Nephron progenitor cell (in vitro differentiated cells): ENCODE data around the gene PKIG.
A peak's percentile ranks its signal among the peaks of the same experiment; 100 is the strongest.

Source experiments
- DNase-seq: peaks from one replicate; pipeline ENCODE4 v3.0.0; 2021
- H3K27ac Mint-ChIP-seq: 2 replicates; pipeline ENCODE4 v1.8.0; 2021; ENCODE audit warnings: mild to moderate bottlenecking, moderate library complexity, mixed read lengths
- H3K27me3 Mint-ChIP-seq: 2 replicates; pipeline ENCODE4 v1.8.0; 2021; ENCODE audit warnings: mild to moderate bottlenecking, low read depth, mixed read lengths; ENCODE audit not compliant: poor library complexity
- H3K36me3 Mint-ChIP-seq: 2 replicates; pipeline ENCODE4 v1.8.0; 2021; ENCODE audit warnings: low read depth, mixed read lengths
- H3K4me1 Mint-ChIP-seq: 2 replicates; pipeline ENCODE4 v1.8.0; 2021; ENCODE audit warnings: mixed read lengths
- H3K4me3 Mint-ChIP-seq: 2 replicates; pipeline ENCODE4 v1.8.0; 2021; ENCODE audit warnings: mild to moderate bottlenecking, moderate library complexity, mixed read lengths
- H3K9me3 Mint-ChIP-seq: 2 replicates; pipeline ENCODE4 v1.8.0; 2021; ENCODE audit warnings: mild to moderate bottlenecking, moderate library complexity, mixed read lengths
- CTCF ChIP-seq: fragments of 200-600 bp; sonication (generic); IDR thresholded peaks from 2 replicates; pipeline ENCODE4 v1.5.0; 2021; ENCODE audit warnings: antibody characterized with exemption

The PKIG gene

DNA sequence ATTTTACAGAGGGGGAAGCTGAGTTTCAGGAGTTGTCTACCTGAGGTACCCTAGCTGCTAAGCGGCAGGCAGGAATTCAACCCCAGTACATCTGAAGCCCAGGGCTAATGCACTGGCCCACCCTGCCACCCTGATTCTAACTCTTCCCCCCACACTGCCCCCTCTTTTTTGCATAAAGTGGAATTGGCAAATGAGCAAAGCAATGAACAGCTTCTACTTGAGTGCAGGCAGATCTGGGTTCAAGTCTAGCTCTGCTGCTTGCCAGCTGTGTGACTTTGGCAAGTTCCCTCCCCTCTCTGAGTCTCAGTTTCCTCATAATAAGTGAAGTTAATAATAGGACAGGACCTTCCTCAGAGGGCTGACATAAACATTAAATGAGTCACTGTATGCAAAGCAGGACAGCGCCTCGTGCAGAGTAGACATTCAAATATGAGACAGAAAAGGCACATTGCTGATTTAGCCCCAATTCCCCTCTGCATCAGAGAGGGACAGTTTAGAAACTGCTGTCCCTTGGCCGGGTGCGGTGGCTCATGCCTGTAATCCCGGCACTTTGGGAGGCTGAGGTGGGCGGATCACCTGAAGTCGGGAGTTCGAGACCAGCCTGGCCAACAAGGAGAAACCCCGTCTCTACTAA lies 64.4 kb downstream of the PKIG start:
- peaks cover 5% of the 10 kb centered on the region for H3K27me3 Mint-ChIP-seq
- no peaks in the 10 kb centered on the region for H3K36me3 Mint-ChIP-seq
- H3K4me1 Mint-ChIP-seq, result peaks cover 45% of the 10 kb centered on the region
- TF ChIP-seq CTCF, result no peak
- no peak overlapping the region for H3K27ac Mint-ChIP-seq
- H3K4me3 Mint-ChIP-seq, result no peak overlapping the region
- H3K9me3 Mint-ChIP-seq, result no peaks in the 10 kb centered on the region
- no peak for DNase-seq

GRCh38 chr20:44648068-44648467 lies 65.7 kb downstream of the PKIG start:
- no peak for DNase-seq
- Mint-ChIP-seq H3K27me3 (peaks cover 15% of the 10 kb centered on the region), H3K4me1 (peaks cover 40% of the 10 kb centered on the region), H3K27ac (no peak overlapping the region), H3K36me3 (no peaks in the 10 kb centered on the region), H3K9me3 (peaks cover 1% of the 10 kb centered on the region), H3K4me3 (no peak overlapping the region)
- TF ChIP-seq CTCF, result no peak

- H3K27me3 Mint-ChIP-seq, result peaks cover 20% of the 10 kb centered on the region
- peak; percentile 8 for TF ChIP-seq CTCF
- no peak overlapping the region for H3K27ac Mint-ChIP-seq
- no peaks in the 10 kb centered on the region for H3K36me3 Mint-ChIP-seq
- peaks cover 6% of the 10 kb centered on the region for H3K9me3 Mint-ChIP-seq
- no peak overlapping the region for H3K4me3 Mint-ChIP-seq
- no peak for DNase-seq
- H3K4me1 Mint-ChIP-seq, result peaks cover 39% of the 10 kb centered on the region
These were observed 66.2 kb downstream of the PKIG start for GRCh38 chr20:44648579-44648978.

DNA sequence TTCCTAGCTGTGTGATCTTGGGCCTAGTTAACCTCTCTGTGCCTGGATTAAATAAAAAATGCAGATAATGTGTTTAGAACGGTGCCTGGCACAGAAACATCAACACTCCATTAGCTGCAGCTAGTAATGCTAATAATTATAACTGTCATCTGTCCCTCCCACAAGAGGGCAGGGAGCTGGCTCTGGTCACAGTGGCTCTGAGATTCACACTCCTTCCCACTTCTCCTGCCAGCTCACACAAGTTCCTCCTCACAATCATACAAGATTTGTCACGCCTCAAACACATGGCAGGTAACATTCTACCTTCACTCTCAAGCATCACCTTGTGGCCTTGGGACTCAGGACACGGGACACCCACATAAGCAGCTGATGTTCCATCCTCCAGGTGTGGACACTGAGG lies 66.7 kb downstream of the PKIG start:
- Mint-ChIP-seq H3K27ac (peak overlapping the region; percentile 57), H3K4me1 (peaks cover 33% of the 10 kb centered on the region), H3K9me3 (peaks cover 11% of the 10 kb centered on the region), H3K4me3 (no peak overlapping the region), H3K27me3 (peaks cover 25% of the 10 kb centered on the region), H3K36me3 (no peaks in the 10 kb centered on the region)
- DNase-seq, result no peak
- TF ChIP-seq CTCF, result no peak

DNA sequence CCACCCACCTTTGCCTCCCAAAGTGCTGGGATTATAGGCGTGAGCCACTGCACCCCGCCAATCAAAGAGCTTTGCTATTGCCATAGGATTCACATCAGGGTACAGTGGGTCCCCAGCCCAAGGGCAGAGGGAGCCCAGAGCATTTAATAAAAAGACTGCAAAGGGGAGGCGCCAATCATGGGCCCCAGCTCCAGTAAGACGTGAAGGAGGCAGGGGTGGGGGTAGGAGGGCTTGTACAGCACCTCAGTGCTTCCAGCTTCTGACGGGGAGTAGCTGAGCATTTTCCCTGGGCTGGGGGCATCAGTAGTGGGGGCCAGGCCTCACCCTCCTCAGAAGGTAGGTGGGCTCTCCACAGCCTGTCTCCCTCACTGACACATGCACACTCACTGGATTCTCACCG lies 67.6 kb downstream of the PKIG start:
- no peaks in the 10 kb centered on the region for H3K36me3 Mint-ChIP-seq
- H3K9me3 Mint-ChIP-seq, result peaks cover 16% of the 10 kb centered on the region
- peaks cover 26% of the 10 kb centered on the region for H3K4me1 Mint-ChIP-seq
- peaks cover 29% of the 10 kb centered on the region for H3K27me3 Mint-ChIP-seq
- no peak for TF ChIP-seq CTCF
- H3K27ac Mint-ChIP-seq, result no peak overlapping the region
- DNase-seq, result no peak
- peak overlapping the region; percentile 63 for H3K4me3 Mint-ChIP-seq

GRCh38 chr20:44650771-44651433 lies 68.5 kb downstream of the PKIG start:
- DNase-seq, result no peak
- Mint-ChIP-seq H3K27ac (no peak overlapping the region), H3K9me3 (peaks cover 16% of the 10 kb centered on the region), H3K4me1 (peaks cover 24% of the 10 kb centered on the region), H3K27me3 (peaks cover 38% of the 10 kb centered on the region), H3K4me3 (peak overlapping the region; percentile 63), H3K36me3 (no peaks in the 10 kb centered on the region)
- no peak for TF ChIP-seq CTCF
